ENCODE data around the gene CPSF7.

The CPSF7 gene

DNA sequence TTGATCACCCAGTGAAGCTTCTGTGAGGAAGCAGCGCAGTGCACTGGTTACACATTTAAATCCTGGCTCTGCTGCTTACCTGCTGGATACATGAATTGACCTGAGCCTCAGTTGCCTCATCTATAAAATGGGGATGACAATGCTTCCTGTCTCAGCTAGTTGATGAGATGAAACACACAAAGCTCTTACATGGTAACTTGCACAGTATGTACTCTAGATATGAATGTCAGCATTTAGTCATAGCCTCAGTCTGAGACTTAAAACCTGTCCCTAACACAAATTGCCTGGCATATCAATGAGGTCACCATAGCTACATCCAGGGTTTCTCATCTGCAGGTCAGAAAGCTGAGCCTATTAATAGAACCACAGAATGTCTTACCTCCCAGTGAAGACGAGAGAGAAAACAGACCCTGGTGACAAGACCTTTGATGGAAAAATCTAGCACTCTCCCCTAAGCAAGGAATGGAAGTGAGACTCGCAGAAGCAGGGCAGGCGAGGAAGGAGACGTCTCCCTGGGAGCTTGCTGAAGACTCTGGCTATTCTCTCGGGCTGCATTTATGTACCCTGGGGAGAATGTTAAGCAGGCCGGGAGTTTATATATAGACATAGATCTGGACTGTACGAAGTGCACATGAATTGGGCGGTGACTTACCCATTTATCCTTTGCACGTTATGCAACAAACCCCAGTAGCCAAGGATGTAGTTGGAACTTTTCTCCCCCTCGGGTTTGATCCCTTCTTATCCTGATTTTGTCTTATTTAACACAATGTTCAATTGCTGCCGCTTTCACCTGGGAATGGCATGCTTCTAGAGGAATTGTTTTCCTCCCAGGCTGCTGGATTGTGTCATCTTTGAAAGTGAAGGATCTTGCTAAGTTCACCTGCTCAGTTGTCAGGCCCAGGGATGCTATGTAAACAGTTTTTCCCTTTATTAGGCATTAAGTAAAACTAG, 18.1 kb upstream of the CPSF7 start:
- H3K27ac ChIP-seq: no peak overlapping the region
- no peaks in the 10 kb centered on the region for H3K36me3 ChIP-seq (ENCODE audit: insufficient read depth)
- peaks cover 9% of the 10 kb centered on the region; the same call in 1 of the 2 replicates for H3K79me2 ChIP-seq (ENCODE audit: insufficient read depth, low read depth)
- no peak overlapping the region for H3K4me2 ChIP-seq
- H3K27me3 ChIP-seq (ENCODE audit: insufficient read depth, low read depth): no peaks in the 10 kb centered on the region
- TF ChIP-seq, protein P1, sequence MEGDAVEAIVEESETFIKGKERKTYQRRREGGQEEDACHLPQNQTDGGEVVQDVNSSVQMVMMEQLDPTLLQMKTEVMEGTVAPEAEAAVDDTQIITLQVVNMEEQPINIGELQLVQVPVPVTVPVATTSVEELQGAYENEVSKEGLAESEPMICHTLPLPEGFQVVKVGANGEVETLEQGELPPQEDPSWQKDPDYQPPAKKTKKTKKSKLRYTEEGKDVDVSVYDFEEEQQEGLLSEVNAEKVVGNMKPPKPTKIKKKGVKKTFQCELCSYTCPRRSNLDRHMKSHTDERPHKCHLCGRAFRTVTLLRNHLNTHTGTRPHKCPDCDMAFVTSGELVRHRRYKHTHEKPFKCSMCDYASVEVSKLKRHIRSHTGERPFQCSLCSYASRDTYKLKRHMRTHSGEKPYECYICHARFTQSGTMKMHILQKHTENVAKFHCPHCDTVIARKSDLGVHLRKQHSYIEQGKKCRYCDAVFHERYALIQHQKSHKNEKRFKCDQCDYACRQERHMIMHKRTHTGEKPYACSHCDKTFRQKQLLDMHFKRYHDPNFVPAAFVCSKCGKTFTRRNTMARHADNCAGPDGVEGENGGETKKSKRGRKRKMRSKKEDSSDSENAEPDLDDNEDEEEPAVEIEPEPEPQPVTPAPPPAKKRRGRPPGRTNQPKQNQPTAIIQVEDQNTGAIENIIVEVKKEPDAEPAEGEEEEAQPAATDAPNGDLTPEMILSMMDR (conservative IDR thresholded peaks at IDR 0.05; ENCODE audit: low read depth, low read length): no peak
- no peak overlapping the region for H3K4me3 ChIP-seq (IDR thresholded peaks at IDR 0.05; ENCODE audit: insufficient read depth, low read depth, low read length)
- no peak overlapping the region for H2AFZ ChIP-seq (ENCODE audit: low read depth)
- peaks cover 22% of the 10 kb centered on the region for H3K4me1 ChIP-seq (ENCODE audit: low read depth, poor library complexity, severe bottlenecking)
- H3K9ac ChIP-seq: no peak overlapping the region
- H4K20me1 ChIP-seq (ENCODE audit: insufficient read depth): no peaks in the 10 kb centered on the region

DNA sequence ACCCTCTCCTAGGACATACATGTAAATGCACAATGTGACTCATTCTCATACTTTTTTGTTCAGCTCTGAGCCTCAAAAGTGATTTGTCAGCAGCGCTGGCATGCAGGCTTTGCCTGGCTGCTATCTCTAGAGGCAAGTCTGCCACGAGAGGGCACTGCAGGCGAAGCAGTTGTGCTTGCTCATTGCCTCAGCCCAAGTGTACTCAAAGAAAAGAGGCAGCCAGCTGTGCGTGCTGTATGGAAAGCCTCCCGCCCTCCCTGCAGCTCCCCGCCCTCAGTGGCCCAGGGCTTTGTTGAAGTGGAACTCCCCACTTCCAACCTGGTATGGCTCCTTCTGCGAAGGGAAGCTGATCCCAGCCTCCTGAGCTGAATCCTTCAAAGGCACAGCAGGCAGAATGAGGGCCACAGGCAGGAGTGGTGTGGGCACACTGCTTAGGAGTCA, 16.5 kb upstream of the CPSF7 start:
- Histone ChIP-seq H3K27me3 (ENCODE audit: insufficient read depth, low read depth) (no peaks in the 10 kb centered on the region), H3K4me2 (0 out of 2 replicates have a peak overlapping the region, but pooled peaks have one; percentile 7), H3K79me2 (ENCODE audit: insufficient read depth, low read depth) (peaks cover 10% of the 10 kb centered on the region; the same call in 1 of the 2 replicates), H3K4me3 (IDR thresholded peaks at IDR 0.05; ENCODE audit: insufficient read depth, low read depth, low read length) (no peak overlapping the region), H4K20me1 (ENCODE audit: insufficient read depth) (no peaks in the 10 kb centered on the region), H2AFZ (ENCODE audit: low read depth) (no peak overlapping the region), H3K36me3 (ENCODE audit: insufficient read depth) (no peaks in the 10 kb centered on the region), H3K27ac (peak overlapping the region; percentile 43; the same call in 1 of the 2 replicates), H3K9ac (no peak overlapping the region), H3K4me1 (ENCODE audit: low read depth, poor library complexity, severe bottlenecking) (peaks cover 22% of the 10 kb centered on the region)
- TF ChIP-seq, protein P1 (conservative IDR thresholded peaks at IDR 0.05; ENCODE audit: low read depth, low read length): peak; percentile 84

DNA sequence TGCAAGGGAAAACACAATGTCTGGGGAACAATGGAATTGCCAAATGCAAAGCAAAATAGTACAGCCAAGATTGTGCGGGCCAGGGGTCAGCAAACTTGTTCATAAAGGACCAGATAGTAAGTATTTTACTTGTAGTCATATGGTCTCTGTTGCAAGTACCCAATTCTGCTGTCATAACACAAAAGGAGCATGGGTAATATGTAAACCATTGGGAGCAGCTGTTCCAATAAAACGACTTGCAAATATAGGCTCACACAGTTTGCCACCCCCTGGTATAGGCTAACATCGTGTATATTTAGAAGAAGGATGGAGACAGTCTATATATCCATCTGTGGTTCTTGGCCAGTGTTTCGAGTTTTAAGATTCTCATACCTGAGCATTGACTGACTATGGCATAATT, 15.7 kb upstream of the CPSF7 start:
- H2AFZ ChIP-seq (ENCODE audit: low read depth): no peak overlapping the region
- H3K27me3 ChIP-seq (ENCODE audit: insufficient read depth, low read depth): no peaks in the 10 kb centered on the region
- TF ChIP-seq, protein P1 (conservative IDR thresholded peaks at IDR 0.05; ENCODE audit: low read depth, low read length): no peak
- H3K9ac ChIP-seq: no peak overlapping the region
- H3K27ac ChIP-seq: peak overlapping the region; percentile 43; the same call in 1 of the 2 replicates
- H4K20me1 ChIP-seq (ENCODE audit: insufficient read depth): no peaks in the 10 kb centered on the region
- peaks cover 10% of the 10 kb centered on the region; the same call in 1 of the 2 replicates for H3K79me2 ChIP-seq (ENCODE audit: insufficient read depth, low read depth)
- H3K4me2 ChIP-seq: no peak overlapping the region
- peaks cover 22% of the 10 kb centered on the region for H3K4me1 ChIP-seq (ENCODE audit: low read depth, poor library complexity, severe bottlenecking)
- no peak overlapping the region for H3K4me3 ChIP-seq (IDR thresholded peaks at IDR 0.05; ENCODE audit: insufficient read depth, low read depth, low read length)
- H3K36me3 ChIP-seq (ENCODE audit: insufficient read depth): no peaks in the 10 kb centered on the region

GRCh38 chr11:61442616-61443015, 12.8 kb upstream of the CPSF7 start:
- Histone ChIP-seq H3K36me3 (ENCODE audit: insufficient read depth) (peaks cover 7% of the 10 kb centered on the region; the same call in 1 of the 2 replicates), H3K4me2 (no peak overlapping the region), H3K4me1 (ENCODE audit: low read depth, poor library complexity, severe bottlenecking) (peaks cover 22% of the 10 kb centered on the region), H4K20me1 (ENCODE audit: insufficient read depth) (no peaks in the 10 kb centered on the region), H3K4me3 (IDR thresholded peaks at IDR 0.05; ENCODE audit: insufficient read depth, low read depth, low read length) (no peak overlapping the region), H3K9ac (no peak overlapping the region), H2AFZ (ENCODE audit: low read depth) (no peak overlapping the region), H3K79me2 (ENCODE audit: insufficient read depth, low read depth) (peaks cover 15% of the 10 kb centered on the region; the same call in 1 of the 2 replicates), H3K27ac (no peak overlapping the region), H3K27me3 (ENCODE audit: insufficient read depth, low read depth) (no peaks in the 10 kb centered on the region)
- TF ChIP-seq, protein P1 (conservative IDR thresholded peaks at IDR 0.05; ENCODE audit: low read depth, low read length): no peak
